Ammon's horn (tissue), 1 donor: ENCODE results near the gene ING4.

ENCODE experiments used
- DNase-seq: peaks from one replicate; pipeline ENCODE4 v3.0.0-alpha.2; 2016; ENCODE audit warnings: low spot score

Gene ING4

GRCh38 chr12:6635856-6636531 is 26.9 kb downstream of the ING4 start, which contains the start of gene LPAR5:
Gene LPAR5, minus strand, starts transcription at chr12:6635959. Its CDS starts 14,711 bp downstream, at chr12:6621248.
- DNase-seq, result peak; percentile 61

- DNase-seq, result no peak
Measured at GRCh38 chr12:6635375-6635855, 27.5 kb downstream of the ING4 start.

GRCh38 chr12:6632026-6632983 is 30.6 kb downstream of the ING4 start:
- peak; percentile 75 for DNase-seq

- DNase-seq, result no peak
Measured at GRCh38 chr12:6631549-6631961, 31.4 kb downstream of the ING4 start.

GRCh38 chr12:6630736-6631135 is 32.2 kb downstream of the ING4 start:
- DNase-seq, result no peak

- DNase-seq, result no peak
Measured at GRCh38 chr12:6627616-6628015, 35.3 kb downstream of the ING4 start.

- peak; percentile 46 for DNase-seq
Measured at GRCh38 chr12:6626654-6627283, 36.1 kb downstream of the ING4 start.

- no peak for DNase-seq
Measured at GRCh38 chr12:6620885-6621274, 42.0 kb downstream of the ING4 start.

- no peak for DNase-seq
Measured at GRCh38 chr12:6620137-6620884, 42.6 kb downstream of the ING4 start.

- DNase-seq, result peak; percentile 49
Measured at GRCh38 chr12:6618483-6619225, 44.3 kb downstream of the ING4 start.

- DNase-seq, result no peak
Measured at GRCh38 chr12:6615802-6616201, 47.1 kb downstream of the ING4 start.

- DNase-seq, result no peak
Measured at GRCh38 chr12:6614513-6615172, 48.3 kb downstream of the ING4 start.

GRCh38 chr12:6613776-6614512 is 49.0 kb downstream of the ING4 start:
- DNase-seq, result peak; percentile 97

GRCh38 chr12:6613015-6613775 is 49.7 kb downstream of the ING4 start:
- peak; percentile 87 for DNase-seq

- DNase-seq, result no peak
Measured at GRCh38 chr12:6612652-6613014, 50.3 kb downstream of the ING4 start.

- DNase-seq, result no peak
Measured at GRCh38 chr12:6612247-6612646, 50.7 kb downstream of the ING4 start.

- DNase-seq, result no peak
Measured at GRCh38 chr12:6608592-6609281, 54.2 kb downstream of the ING4 start.
